GM18526 (cell line): ENCODE measurements around the gene CORO1C.

Experiments
- POLR2A ChIP-seq: IDR thresholded peaks from 3 replicates; pipeline ENCODE4 v1.6.1; 2011; ENCODE audit not compliant: insufficient read length; ENCODE audit errors: extremely low read depth

CORO1C gene

DNA sequence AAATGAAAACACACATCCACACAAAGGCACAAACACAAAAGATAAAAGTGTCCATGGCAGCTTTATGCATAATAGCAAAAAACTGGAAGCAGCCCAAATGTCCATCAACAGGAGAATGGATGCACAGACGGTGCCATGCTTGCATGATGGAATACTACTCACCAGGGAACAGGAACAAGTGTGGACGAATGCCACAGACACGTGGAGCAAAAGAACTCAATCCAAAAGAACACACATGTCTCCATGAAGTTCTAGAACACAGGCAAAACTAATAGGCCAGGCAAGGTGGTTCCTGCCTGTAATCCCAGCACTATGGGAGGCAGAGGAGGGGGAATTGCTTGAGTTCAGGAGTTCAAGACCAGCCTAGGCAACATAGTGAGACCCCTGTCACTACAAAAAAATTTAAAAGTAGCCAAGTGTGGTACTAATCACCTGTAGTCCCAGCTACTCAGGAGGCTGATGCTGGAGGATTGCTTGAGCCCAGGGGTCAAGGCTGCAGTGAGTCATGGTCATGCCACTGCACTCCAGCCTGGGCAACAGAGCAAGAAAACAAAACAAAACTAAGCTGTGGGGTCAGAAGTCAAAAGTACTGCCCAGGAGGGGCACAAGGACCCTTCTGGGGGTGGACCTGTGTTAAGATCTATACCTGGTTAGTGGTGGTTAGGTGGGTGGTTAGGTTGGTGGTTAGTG lies 126.2 kb downstream of the CORO1C start:
- TF ChIP-seq POLR2A: no peak

DNA sequence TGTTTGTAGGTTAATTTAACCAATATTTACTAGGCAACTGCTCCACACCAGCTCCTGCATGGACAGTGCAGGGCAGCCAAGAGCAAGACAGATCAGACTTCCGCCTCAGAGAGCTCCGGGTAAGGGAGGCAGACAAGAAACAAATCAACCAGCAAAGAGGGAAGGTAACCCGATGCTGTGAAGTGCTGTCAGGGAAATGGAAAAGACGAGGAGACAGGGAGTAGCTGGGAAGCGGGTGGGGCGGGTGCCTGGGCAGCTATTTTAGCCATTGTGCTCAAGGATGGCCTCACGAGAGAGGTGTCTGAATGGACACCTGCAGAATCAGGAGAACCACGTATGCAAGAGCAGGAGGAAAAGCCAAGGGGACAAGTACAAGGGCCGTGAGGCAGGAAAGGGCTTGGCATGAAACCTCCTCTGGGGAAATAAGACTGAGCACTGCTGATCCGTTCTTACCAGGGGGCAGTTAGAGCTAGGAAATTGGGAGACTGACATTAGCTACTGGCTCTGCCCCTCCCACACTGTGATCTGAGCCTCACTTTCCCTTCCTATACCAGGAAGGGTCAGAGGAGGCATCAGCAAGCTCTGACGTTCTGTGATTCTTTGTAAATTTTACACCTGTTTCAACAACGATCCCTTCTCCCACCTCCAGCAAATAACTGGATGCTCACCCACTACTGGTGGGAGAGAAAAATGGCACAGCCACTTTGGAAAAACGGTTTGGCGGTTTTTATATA lies 126.9 kb downstream of the CORO1C start:
- no peak for TF ChIP-seq POLR2A

DNA sequence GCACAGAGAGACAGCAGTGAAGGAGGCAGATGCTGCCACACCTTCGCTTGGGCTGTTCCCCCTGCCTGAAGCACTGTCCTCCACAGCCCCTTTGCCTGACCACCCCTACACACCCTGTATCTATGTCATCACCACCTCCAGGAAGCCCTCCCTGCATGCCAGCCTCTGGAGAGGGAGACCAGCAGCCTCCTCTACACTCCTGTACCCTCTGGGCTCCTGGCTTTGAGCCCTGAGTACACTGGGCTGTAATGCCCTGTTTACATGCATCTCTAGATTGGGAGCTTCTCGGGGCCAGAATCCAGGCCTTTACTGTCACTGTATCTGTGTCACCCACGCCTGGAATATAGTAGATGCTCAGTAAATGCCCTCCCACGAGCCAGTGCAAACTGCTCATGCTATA lies 127.6 kb downstream of the CORO1C start:
- TF ChIP-seq POLR2A: no peak

DNA sequence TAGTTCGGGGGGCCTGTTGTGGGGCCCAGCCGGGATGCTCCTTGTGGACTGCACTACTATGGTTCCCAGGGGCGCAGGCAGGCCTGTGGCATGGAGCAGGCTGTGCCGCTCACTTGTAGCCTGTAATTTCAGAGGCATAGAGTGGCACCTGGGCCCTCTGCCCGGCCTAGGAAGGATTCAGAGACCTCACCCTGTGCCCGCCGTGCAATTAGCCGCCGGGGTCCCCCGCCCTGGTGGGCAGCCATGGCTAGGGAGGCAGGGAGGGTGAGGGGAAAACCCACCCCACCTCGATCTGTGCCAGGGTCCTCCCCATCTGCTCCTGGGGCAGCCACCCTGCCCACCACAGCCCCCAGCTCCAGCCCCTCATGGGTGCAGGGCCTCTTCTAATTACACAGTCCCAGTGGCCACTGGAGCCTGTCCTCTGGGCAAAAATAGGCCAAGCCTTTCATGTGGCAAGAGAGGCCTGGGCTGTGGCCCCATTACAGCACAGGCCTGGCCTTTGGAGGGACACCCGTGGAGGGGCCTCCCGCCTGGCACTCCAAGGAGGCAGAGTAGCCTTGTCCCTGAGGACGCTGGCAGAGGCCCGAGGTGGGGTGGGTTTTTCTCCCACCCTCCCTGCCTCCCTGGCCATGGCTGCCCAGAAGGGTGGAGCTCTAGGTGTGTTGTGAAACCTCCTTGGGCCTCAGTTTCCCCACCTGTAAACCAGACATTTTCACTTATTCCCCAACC lies 128.2 kb downstream of the CORO1C start:
- no peak for TF ChIP-seq POLR2A

DNA sequence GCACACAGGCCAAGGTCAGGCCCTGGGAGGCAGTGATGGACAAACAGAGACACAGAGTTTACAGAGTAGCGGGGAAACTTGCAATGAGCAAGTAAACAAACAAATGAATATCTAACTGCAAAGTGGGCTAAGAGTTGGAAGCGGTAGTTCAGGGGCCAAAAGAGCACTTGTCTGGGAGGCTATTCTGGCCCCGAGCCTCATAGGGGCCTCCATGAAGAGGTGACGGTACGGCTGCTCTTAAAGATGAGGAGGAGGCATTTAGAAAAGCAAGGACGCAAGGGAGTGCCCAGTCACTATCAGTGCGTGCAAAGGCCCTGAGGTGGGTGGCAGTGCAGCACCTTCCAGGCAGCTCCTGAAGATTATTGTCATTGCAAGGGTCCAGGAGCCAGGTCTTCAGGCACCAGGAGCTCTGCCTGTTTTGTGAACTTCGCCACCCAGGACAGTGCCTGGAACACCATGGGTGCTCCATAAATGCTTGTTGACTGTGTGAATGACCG lies 129.1 kb downstream of the CORO1C start:
- TF ChIP-seq POLR2A: no peak

DNA sequence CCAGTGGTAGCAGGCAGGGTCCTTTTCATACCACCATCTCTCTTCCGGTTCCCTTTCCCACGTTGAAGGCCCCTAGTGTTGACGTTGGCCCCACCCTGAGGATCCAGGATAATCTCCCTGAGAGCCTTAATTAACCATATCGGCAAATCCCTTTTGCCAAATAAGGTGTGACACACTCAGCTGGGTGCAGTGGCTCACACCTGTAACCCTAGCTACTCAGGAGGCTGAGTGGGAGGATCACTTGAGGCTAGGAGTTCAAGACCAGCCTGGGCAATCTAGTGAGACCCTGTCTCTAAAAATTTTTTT lies 130.7 kb downstream of the CORO1C start:
- no peak for TF ChIP-seq POLR2A

DNA sequence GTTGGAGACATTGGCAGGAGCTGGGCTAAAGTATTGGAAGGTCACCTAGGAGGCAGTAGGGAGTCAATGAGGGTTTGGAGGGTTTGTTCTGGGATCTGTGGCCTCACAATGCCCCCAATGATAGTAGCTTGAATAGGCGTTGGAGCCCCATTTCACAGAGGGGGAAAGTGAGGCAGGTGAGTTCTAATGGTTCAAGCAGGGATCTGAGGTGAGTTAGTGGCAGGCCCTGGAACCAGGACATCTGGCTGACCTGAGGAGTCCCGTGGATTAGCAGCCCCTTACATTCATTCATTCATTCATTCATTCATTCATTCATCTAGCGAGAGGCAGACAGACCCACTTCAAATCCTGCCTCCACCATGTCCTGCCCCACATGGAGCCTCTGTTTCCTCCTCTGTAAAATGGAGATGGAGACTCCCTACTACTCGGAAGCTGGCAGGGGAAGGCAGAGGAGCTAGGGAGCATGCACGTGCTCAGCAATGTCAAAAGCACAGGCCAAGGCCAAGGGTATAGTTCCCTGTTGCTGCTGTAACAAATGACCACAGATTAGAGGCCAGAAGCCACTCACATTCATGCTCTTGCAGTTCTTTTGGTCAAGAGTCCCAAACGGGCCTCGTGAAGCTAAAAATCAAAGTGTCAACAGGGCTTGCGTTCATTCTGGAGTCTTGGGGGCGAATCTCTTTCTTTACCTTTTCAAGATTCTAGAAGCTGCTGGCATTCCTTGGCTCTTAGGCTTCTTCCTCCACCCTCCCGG lies 131.2 kb downstream of the CORO1C start:
- TF ChIP-seq POLR2A: no peak

DNA sequence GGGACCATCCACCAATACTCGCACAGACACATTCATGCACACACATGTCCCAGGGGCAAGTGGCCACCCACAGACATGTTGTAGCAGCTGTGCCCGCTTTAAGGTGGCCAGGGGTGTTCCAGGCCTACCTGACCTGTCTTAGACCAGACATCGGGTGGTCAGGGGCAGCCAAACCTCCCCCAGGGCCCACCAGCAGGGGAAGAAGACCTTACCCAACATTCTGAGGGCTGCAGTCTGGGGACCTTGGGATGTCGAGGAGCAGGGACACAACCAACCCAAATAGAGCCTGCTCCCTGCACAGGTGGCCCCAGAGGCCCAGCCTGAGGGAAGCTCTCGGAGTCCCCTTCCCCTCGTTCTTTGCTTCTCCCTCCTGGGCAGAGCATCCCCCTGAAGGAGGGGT lies 131.8 kb downstream of the CORO1C start:
- TF ChIP-seq POLR2A: no peak

DNA sequence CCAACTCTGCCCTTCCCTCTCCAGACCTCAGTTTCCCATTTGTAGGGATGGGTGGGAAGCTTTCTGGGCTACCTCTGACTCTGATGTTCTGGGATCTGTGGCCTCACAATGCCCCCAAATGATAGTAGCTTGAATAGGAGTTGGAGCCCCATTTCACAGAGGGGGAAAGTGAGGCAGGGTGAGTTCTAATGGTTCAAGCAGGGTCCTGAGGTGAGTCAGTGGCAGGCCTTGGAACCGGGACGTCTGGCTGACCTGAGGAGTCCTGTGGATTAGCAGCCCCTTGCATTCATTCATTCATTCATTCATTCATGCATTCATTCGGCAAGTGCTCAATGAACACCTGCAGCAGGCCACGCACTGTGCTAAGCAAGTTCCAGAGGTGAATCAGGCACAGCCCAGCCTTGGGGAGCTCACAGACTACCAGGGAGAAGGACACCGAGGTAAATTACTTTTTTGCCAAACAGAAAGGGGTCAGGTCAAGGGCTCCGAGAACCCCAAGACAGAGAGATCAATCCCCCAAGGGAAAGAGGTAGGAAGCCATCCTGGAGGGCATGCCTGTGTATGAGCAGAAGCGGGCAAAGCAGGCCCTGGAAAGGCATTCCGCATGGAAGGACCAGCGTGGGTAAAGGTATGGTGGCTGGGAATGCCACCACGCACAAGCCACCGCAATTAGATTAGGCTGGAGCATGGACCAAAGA lies 132.6 kb downstream of the CORO1C start:
- TF ChIP-seq POLR2A: no peak

DNA sequence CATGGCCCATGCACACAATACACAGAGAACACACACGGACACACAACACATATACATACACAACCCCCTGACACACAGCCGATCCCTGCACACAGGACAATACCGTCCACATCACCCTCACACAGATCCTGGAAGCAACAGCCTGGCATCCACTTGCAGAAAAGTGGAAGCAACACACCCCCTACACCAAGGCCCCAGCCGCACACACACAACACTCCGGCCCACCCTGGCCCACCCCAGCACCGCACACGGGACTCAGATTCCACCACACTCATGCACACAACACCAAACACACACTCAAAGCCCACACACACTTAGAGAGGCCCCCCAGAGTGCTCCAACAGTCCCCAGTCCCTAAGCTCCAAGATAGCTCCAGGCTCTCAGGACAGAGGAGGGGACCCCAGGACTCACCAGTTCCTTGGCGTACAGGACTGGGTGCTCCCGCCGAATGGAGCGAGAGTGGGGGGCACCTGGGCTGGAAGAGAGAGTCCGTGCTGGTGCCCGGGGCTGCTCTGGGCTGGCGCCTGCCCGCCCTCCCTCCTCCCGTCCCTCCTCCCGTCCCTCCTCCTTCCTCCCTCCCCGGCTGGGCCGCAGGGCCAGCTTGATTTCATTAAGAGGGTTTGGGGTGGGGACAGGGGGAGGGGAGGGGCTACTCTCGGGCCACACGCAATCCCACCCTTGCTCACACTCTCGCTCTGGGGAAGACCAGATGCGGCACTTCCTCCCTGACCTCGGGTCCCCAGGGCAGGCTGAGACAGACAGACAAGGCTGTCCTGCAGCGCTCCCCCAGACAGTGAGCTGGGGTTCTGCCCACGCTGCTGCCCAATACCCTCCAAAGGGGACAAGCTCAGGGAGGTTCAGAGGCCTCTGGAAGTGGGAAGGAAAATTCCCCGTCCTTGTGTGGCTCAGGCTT lies 133.5 kb downstream of the CORO1C start, which contains the start of gene TMEM119:
TSS of gene TMEM119 (minus strand) at position 526 of the 913 bp plus-strand sequence. CDS start 5,701 bp downstream, outside the sequence.
- TF ChIP-seq POLR2A: no peak

DNA sequence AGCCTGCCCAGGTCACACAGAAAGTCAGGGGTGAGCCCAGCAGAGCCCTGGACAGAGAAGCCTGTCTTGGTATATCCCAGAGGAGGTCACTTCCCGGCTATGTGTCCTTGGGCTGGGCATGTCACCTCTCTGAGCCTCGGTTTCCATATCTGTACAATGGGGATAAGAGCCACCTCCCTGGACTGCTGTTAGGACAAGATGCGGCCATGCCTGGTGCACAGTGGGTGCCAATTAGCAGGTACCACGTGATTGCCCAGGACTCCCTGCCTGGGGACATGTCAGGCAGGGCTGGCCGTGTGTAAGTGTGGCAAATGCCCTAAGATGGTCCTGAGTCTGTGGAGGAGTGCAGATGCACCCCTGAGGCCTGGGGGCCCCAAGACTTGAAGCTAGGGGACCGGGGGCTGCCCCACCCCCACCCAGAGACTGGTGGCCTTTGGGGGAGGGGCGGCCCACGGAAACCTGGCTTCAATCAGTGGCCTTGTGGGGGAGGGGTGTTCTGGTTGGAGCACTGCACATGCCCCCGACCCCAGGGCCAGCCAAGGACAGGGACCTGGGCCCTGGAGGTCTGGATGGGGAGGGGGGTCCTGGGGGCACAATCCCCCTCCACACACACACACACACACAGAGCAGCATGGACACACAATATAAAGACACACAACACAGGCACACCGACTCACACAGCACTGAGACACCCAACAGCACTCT lies 134.3 kb downstream of the CORO1C start:
- TF ChIP-seq POLR2A: no peak

DNA sequence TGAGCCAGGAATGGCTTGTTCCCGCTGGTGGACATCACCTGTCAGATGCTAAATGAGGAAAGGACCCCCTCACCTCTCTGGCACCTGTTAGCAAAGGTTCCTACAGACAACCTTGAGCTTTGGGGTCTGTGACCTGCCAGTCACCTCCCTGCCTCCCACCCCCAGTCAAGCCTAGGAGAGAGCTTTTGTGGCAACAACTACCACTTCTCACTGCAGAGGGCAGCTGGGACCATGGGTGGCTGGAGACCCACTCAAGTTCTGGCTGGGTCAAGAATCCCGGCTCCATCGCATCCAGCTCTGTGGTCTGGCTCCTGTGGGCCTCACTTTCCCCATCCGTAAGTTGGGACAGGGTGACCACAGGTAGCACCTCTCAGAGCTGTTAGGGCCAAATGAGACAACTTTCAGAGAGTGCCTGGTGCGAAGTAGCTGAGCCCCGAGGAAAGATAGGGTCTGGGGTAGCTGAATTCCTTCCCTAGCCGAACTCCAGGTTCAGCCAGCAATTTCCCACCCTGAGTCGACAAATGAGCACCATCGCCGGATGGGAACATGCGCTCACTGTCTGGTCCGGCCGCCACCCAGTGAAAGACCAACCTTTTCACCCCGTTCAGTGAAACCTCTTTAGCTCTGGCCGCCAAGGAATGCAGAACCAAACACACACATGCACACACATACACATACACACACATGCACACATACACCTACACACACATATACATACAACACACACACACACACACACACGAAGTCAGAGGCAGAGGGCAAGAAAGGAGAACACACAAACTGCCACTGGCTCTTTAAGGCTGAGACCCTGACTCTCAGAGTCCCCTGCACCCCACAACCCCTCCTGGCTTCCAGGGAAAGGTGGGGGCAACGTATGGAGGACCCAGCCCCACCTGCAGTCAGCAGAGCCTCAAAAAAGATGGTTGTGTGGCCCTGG lies 135.3 kb downstream of the CORO1C start:
- no peak for TF ChIP-seq POLR2A
